Liver (tissue), 9 donors: Measurements from ENCODE around the gene KRTAP12-1. TPM values are rescaled to one million over a fixed set of nuclear protein-coding genes. Genes with fewer than 3 reads are reported as not detected.

Source experiments
- DNase-seq: peaks from one replicate; pipeline ENCODE4 v3.0.0-alpha.2; 2017; ENCODE audit warnings: low spot score
- H3K27ac ChIP-seq, 2 donors: one replicate each; pipeline ENCODE4 v1.7.0; 2013; ENCODE audit warnings: inconsistent platforms in 2 of 2, low read length in 2 of 2, control low read depth in 1 of 2, low read depth in 1 of 2, mild to moderate bottlenecking in 1 of 2
- H3K27me3 ChIP-seq, 4 donors: one replicate each; pipeline versions ENCODE4 v1.6.1 to v1.7.0; 2013; ENCODE audit warnings: low read length in 3 of 4, inconsistent platforms in 1 of 4, mild to moderate bottlenecking in 1 of 4, moderate library complexity in 1 of 4; ENCODE audit not compliant: control insufficient read depth in 4 of 4, insufficient read depth in 4 of 4
- H3K36me3 ChIP-seq, 4 donors: one replicate each; pipeline versions ENCODE4 v1.6.1 to v1.7.0; 2013; ENCODE audit warnings: low read length in 3 of 4, mild to moderate bottlenecking in 3 of 4, low read depth in 1 of 4, moderate library complexity in 1 of 4; ENCODE audit not compliant: control insufficient read depth in 4 of 4, insufficient read depth in 3 of 4
- H3K4me1 ChIP-seq, 4 donors: one replicate each; pipeline versions ENCODE4 v1.6.1 to v1.7.0; 2013; ENCODE audit warnings: low read length in 3 of 4, mild to moderate bottlenecking in 3 of 4, moderate library complexity in 1 of 4; ENCODE audit not compliant: control insufficient read depth in 4 of 4, insufficient read depth in 4 of 4
- H3K4me3 ChIP-seq, 3 donors: one replicate each; pipeline versions ENCODE4 v1.6.1 to v1.7.0; 2013; ENCODE audit warnings: low read length in 3 of 3, control low read depth in 1 of 3, low read depth in 1 of 3, mild to moderate bottlenecking in 1 of 3
- H3K9ac ChIP-seq, 2 donors: one replicate each; pipeline ENCODE4 v1.7.0; 2013; ENCODE audit warnings: low read length in 2 of 2, mild to moderate bottlenecking in 2 of 2, moderate library complexity in 2 of 2, control low read depth in 1 of 2, low read depth in 1 of 2
- H3K9me3 ChIP-seq, 4 donors: one replicate each; pipeline versions ENCODE4 v1.6.1 to v1.7.0; 2013; ENCODE audit warnings: low read length in 3 of 4; ENCODE audit not compliant: control insufficient read depth in 4 of 4
- ATF3 ChIP-seq: IDR thresholded peaks from 2 replicates; pipeline ENCODE4 v1.6.1; 2016; ENCODE audit warnings: antibody characterized with exemption
- CTCF ChIP-seq: fragments of 150-350 bp; IDR thresholded peaks from 2 replicates; pipeline ENCODE4 v1.5.1; 2017; ENCODE audit warnings: improper control_type of control experiment, low read depth, low read length; ENCODE audit not compliant: missing input control
- EGR1 ChIP-seq, 2 donors: IDR thresholded peaks; 2 replicates each; pipeline ENCODE4 v1.6.1; 2016 to 2018; ENCODE audit warnings: antibody characterized with exemption in 2 of 2, low read depth in 2 of 2
- FOXA1 ChIP-seq: IDR thresholded peaks from 2 replicates; pipeline ENCODE4 v1.6.1; 2016; ENCODE audit warnings: antibody characterized with exemption
- FOXA2 ChIP-seq: IDR thresholded peaks from 2 replicates; pipeline ENCODE4 v1.6.1; 2016; ENCODE audit warnings: antibody characterized with exemption
- GABPA ChIP-seq, 2 donors: IDR thresholded peaks in 1 of 2; conservative IDR thresholded peaks in 1 of 2; 2 replicates each; pipeline ENCODE4 v1.6.1; 2016; ENCODE audit warnings: antibody characterized with exemption in 2 of 2, mild to moderate bottlenecking in 1 of 2, moderate library complexity in 1 of 2
- HNF4A ChIP-seq, 2 donors: conservative IDR thresholded peaks; 2 replicates each; pipeline ENCODE4 v1.6.1; 2016; ENCODE audit warnings: antibody characterized with exemption in 2 of 2, mild to moderate bottlenecking in 2 of 2
- HNF4G ChIP-seq: IDR thresholded peaks from 2 replicates; pipeline ENCODE4 v1.6.1; 2016; ENCODE audit warnings: antibody characterized with exemption
- JUND ChIP-seq, 2 donors: IDR thresholded peaks; 2 replicates each; pipeline ENCODE4 v1.6.1; 2016; ENCODE audit warnings: antibody characterized with exemption in 2 of 2
- MAX ChIP-seq: IDR thresholded peaks from 2 replicates; pipeline ENCODE4 v1.6.1; 2016; ENCODE audit warnings: antibody characterized with exemption
- NR2F2 ChIP-seq: IDR thresholded peaks from 2 replicates; pipeline ENCODE4 v1.6.1; 2016; ENCODE audit warnings: antibody characterized with exemption
- RAD21 ChIP-seq, 2 donors: IDR thresholded peaks; 2 replicates each; pipeline ENCODE4 v1.6.1; 2016; ENCODE audit warnings: antibody characterized with exemption in 2 of 2, mild to moderate bottlenecking in 2 of 2
- REST ChIP-seq: IDR thresholded peaks from 2 replicates; pipeline ENCODE4 v1.6.1; 2016; ENCODE audit warnings: antibody characterized with exemption, mild to moderate bottlenecking
- RXRA ChIP-seq, 2 donors: IDR thresholded peaks; 2 replicates each; pipeline ENCODE4 v1.6.1; 2017 to 2018; ENCODE audit warnings: antibody characterized with exemption in 2 of 2, mild to moderate bottlenecking in 1 of 2
- SP1 ChIP-seq: IDR thresholded peaks from 2 replicates; pipeline ENCODE4 v1.6.1; 2018; ENCODE audit warnings: antibody characterized with exemption, mild to moderate bottlenecking
- TAF1 ChIP-seq: conservative IDR thresholded peaks from 2 replicates; pipeline ENCODE4 v1.6.1; 2016; ENCODE audit warnings: antibody characterized with exemption, mild to moderate bottlenecking
- YY1 ChIP-seq: IDR thresholded peaks from 2 replicates; pipeline ENCODE4 v1.6.1; 2016; ENCODE audit warnings: antibody characterized with exemption, mild to moderate bottlenecking
- ZBTB33 ChIP-seq: IDR thresholded peaks from 2 replicates; pipeline ENCODE4 v1.6.1; 2016; ENCODE audit warnings: antibody characterized with exemption
- WGBS: extraction: QIAGEN DNeasy Blood & Tissue Kit; methylation state at CpG from one replicate; pipeline ENCODE4 v1.1.7; 2013; 5-methylcytosine and 5-hydroxymethylcytosine counted together
- polyA plus RNA-seq, 2 donors: library from polyadenylated mRNA; stranded (reverse) in 1 of 2; unstranded in 1 of 2; fragments of 200-250 nt in 1 of 2; fragments of >200 nt in 1 of 2; fragmentation: Nextera tagmentation in 1 of 2; extraction: Ambion mirVana in 1 of 2; gene quantifications; one replicate each; pipeline versions ENCODE4 v1.2.1 to v1.2.3, GENCODE V29; 2013 to 2015
- total RNA-seq, 2 donors: library from RNA; depleted of rRNA; stranded (reverse); fragments of >200 nt; gene quantifications; one replicate each; pipeline ENCODE4 v1.2.3, GENCODE V29; 2014
- donor health status: healthy.
- donor health status: healthy.
- donor health status: healthy.
- donor health status: healthy.
- donor health status: healthy.

The KRTAP12-1 gene
- total and polyA plus RNA-seq, 4 donors = not detected

GRCh38 chr21:44727321-44727720 is 45.4 kb upstream of the KRTAP12-1 start:
- no peak overlapping the region for H3K27ac ChIP-seq
- H3K4me1 ChIP-seq = peaks cover 0 to 3% (median 0%) of the 10 kb centered on the region in 4 donors
- 91% methylated on average over 8 of the region's 8 CpGs for WGBS
- DNase-seq = no peak
- H3K4me3 ChIP-seq = no peak overlapping the region
- peaks cover 0 to 16% (median 4%) of the 10 kb centered on the region in 4 donors for H3K27me3 ChIP-seq
- H3K36me3 ChIP-seq = no peaks in the 10 kb centered on the region
- no peak overlapping the region for H3K9ac ChIP-seq
- H3K9me3 ChIP-seq = no peaks in the 10 kb centered on the region
- TF ChIP-seq ATF3 (no peak), GABPA (IDR thresholded peaks at IDR 0.05 in 1 of 2, conservative IDR thresholded peaks at IDR 0.05 in 1 of 2) (no peak)

- H3K4me1 ChIP-seq = peaks cover 0 to 3% (median 0%) of the 10 kb centered on the region in 4 donors
- TF ChIP-seq FOXA2 (no peak), EGR1 (IDR thresholded peaks at IDR 0.05; ENCODE audit: low read depth in 2 of 2) (no peak), GABPA (IDR thresholded peaks at IDR 0.05 in 1 of 2, conservative IDR thresholded peaks at IDR 0.05 in 1 of 2) (no peak), YY1 (no peak)
- no peaks in the 10 kb centered on the region for H3K9me3 ChIP-seq
- H3K36me3 ChIP-seq = no peaks in the 10 kb centered on the region
- no peak for DNase-seq
- 66% methylated on average over 6 of the region's 6 CpGs for WGBS
- H3K27ac ChIP-seq = no peak overlapping the region
- H3K9ac ChIP-seq = no peak overlapping the region
- no peak overlapping the region for H3K4me3 ChIP-seq
- H3K27me3 ChIP-seq = peaks cover 0 to 16% (median 4%) of the 10 kb centered on the region in 4 donors
These were observed 44.9 kb upstream of the KRTAP12-1 start for GRCh38 chr21:44726826-44727225.

- 89% methylated on average over 14 of the region's 14 CpGs for WGBS
- Histone ChIP-seq H3K27ac (no peak overlapping the region), H3K4me1 (peaks cover 0 to 3% (median 0%) of the 10 kb centered on the region in 4 donors), H3K4me3 (no peak overlapping the region), H3K9me3 (no peaks in the 10 kb centered on the region), H3K36me3 (no peaks in the 10 kb centered on the region), H3K27me3 (peaks cover 0 to 16% (median 4%) of the 10 kb centered on the region in 4 donors), H3K9ac (no peak overlapping the region)
- TF ChIP-seq ZBTB33 (no peak), TAF1 (no peak), MAX (no peak), FOXA2 (no peak), YY1 (no peak), SP1 (no peak), RAD21 (IDR thresholded peaks at IDR 0.05) (no peak), JUND (IDR thresholded peaks at IDR 0.05) (no peak), HNF4G (no peak), NR2F2 (no peak), CTCF (no peak), REST (no peak), GABPA (IDR thresholded peaks at IDR 0.05 in 1 of 2, conservative IDR thresholded peaks at IDR 0.05 in 1 of 2) (no peak), FOXA1 (no peak), RXRA (IDR thresholded peaks at IDR 0.05) (no peak), HNF4A (conservative IDR thresholded peaks at IDR 0.05) (no peak), ATF3 (no peak), EGR1 (IDR thresholded peaks at IDR 0.05; ENCODE audit: low read depth in 2 of 2) (no peak)
- DNase-seq = no peak
These were observed 43.0 kb upstream of the KRTAP12-1 start for GRCh38 chr21:44724926-44725325.
